MM.1S (cell line): ENCODE results near the gene PPFIA2.

Experiments used
- DNase-seq: peaks from one replicate; pipeline ENCODE4 v3.0.0-alpha.2; 2015
- H2AFZ ChIP-seq: fragments of 300-600 bp; sonication (generic); 2 replicates; pipeline ENCODE4 v1.6.0; 2016; ENCODE audit warnings: antibody characterized with exemption, low read length
- H3F3A ChIP-seq: fragments of 300-600 bp; sonication (generic); 2 replicates; pipeline ENCODE4 v1.6.1; 2016; ENCODE audit warnings: mild to moderate bottlenecking, antibody characterized with exemption, low read length, moderate library complexity, mixed read lengths; ENCODE audit not compliant: insufficient read depth
- H3K27ac ChIP-seq: fragments of 300-600 bp; sonication (generic); 2 replicates; pipeline ENCODE4 v1.5.1; 2016; ENCODE audit warnings: mild to moderate bottlenecking, low read length
- H3K27me3 ChIP-seq: fragments of 300-600 bp; sonication (generic); replicated peaks from 2 replicates; pipeline ENCODE4 v1.6.0; 2016; ENCODE audit warnings: low read length; ENCODE audit not compliant: insufficient read depth
- H3K36me3 ChIP-seq: fragments of 300-600 bp; sonication (generic); replicated peaks from 2 replicates; pipeline ENCODE4 v1.6.1; 2016; ENCODE audit warnings: mild to moderate bottlenecking, low read length, mixed read lengths; ENCODE audit not compliant: insufficient read depth
- H3K4me1 ChIP-seq: fragments of 300-600 bp; sonication (generic); 2 replicates; pipeline ENCODE4 v1.6.1; 2016; ENCODE audit warnings: low read length, mixed read lengths
- H3K4me2 ChIP-seq: fragments of 300-600 bp; sonication (generic); 2 replicates; pipeline ENCODE4 v1.6.0; 2016; ENCODE audit warnings: low read depth, low read length
- H3K4me3 ChIP-seq: fragments of 300-600 bp; sonication (generic); 2 replicates; pipeline ENCODE4 v1.5.1; 2016; ENCODE audit warnings: low read length, mixed read lengths
- H3K79me2 ChIP-seq: fragments of 300-600 bp; sonication (generic); 2 replicates; pipeline ENCODE4 v1.6.1; 2016; ENCODE audit warnings: mixed run types, low read length, mixed read lengths
- H3K9ac ChIP-seq: fragments of 300-600 bp; sonication (generic); 2 replicates; pipeline ENCODE4 v1.6.1; 2016; ENCODE audit warnings: low read length, mixed read lengths
- H3K9me2 ChIP-seq: fragments of 300-600 bp; sonication (generic); replicated peaks from 2 replicates; pipeline ENCODE4 v1.6.1; 2016; ENCODE audit warnings: mild to moderate bottlenecking, low read length, mixed read lengths; ENCODE audit not compliant: insufficient read depth
- H3K9me3 ChIP-seq: fragments of 300-600 bp; sonication (generic); replicated peaks from 2 replicates; pipeline ENCODE4 v1.6.1; 2016; ENCODE audit warnings: mild to moderate bottlenecking, low read length, mixed read lengths; ENCODE audit not compliant: insufficient read depth
- H4K20me1 ChIP-seq: fragments of 300-600 bp; sonication (generic); 2 replicates; pipeline ENCODE4 v1.6.1; 2016; ENCODE audit warnings: mild to moderate bottlenecking, low read length, moderate library complexity, mixed read lengths; ENCODE audit not compliant: insufficient read depth
- EZH2 ChIP-seq: fragments of 300-600 bp; sonication (generic); optimal IDR thresholded peaks from 2 replicates; pipeline ENCODE3; 2017; ENCODE audit warnings: low read depth, mild to moderate bottlenecking, antibody characterized with exemption, low read length, mixed read lengths
- EZH2phosphoT487 ChIP-seq: fragments of 300-600 bp; sonication (generic); IDR thresholded peaks from 2 replicates; pipeline ENCODE4 v1.6.1; 2018; ENCODE audit warnings: antibody characterized with exemption, low read length
- TF ChIP-seq, protein P1 (sequence below): fragments of 300-600 bp; sonication (generic); IDR thresholded peaks from 2 replicates; pipeline ENCODE4 v1.5.1; 2016; ENCODE audit warnings: antibody characterized with exemption, low read length, mixed read lengths

Gene PPFIA2

DNA sequence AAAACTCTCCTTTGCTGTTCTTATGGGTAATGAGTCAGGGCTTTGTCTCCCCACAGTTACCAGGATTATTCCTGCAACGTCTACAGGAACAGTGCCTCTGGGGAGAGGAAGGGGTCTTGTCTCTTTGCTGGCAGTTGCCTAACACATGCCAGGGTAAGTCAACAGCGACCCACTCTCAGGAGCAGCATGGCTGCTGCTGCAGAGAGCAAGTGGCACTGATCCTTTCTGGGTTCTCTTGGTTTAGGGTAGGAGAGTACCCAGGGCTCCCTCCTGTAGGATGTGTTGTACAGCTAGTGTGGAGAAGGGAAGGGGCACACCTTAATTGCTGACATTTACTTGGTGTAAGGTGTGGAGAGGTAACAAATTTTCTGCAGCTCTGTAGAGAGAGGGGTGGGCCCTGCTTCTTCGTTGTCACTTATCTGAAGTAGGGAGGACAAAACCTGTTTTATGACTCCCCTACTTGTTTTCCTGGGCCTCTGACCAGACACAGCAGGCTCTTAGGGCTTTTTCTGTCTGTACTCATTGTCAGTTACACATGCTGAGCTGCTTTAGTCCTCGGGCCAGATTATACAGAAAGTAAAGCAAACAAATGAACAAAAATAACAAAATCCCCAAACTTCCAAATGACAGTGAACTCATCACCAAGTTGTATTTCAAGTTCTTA lies 513.1 kb downstream of the PPFIA2 start:
- TF ChIP-seq EZH2 (no peak), EZH2phosphoT487 (no peak)
- TF ChIP-seq, protein P1, sequence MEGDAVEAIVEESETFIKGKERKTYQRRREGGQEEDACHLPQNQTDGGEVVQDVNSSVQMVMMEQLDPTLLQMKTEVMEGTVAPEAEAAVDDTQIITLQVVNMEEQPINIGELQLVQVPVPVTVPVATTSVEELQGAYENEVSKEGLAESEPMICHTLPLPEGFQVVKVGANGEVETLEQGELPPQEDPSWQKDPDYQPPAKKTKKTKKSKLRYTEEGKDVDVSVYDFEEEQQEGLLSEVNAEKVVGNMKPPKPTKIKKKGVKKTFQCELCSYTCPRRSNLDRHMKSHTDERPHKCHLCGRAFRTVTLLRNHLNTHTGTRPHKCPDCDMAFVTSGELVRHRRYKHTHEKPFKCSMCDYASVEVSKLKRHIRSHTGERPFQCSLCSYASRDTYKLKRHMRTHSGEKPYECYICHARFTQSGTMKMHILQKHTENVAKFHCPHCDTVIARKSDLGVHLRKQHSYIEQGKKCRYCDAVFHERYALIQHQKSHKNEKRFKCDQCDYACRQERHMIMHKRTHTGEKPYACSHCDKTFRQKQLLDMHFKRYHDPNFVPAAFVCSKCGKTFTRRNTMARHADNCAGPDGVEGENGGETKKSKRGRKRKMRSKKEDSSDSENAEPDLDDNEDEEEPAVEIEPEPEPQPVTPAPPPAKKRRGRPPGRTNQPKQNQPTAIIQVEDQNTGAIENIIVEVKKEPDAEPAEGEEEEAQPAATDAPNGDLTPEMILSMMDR: no peak
- DNase-seq: no peak
- H3K4me3 ChIP-seq: no peak overlapping the region
- H3K9me2 ChIP-seq: no peaks in the 10 kb centered on the region
- H2AFZ ChIP-seq: no peak overlapping the region
- no peaks in the 10 kb centered on the region for H3K79me2 ChIP-seq
- H4K20me1 ChIP-seq: no peaks in the 10 kb centered on the region
- H3K4me2 ChIP-seq: no peak overlapping the region
- H3K27ac ChIP-seq: no peak overlapping the region
- no peaks in the 10 kb centered on the region for H3F3A ChIP-seq
- no peaks in the 10 kb centered on the region for H3K4me1 ChIP-seq
- no peaks in the 10 kb centered on the region for H3K36me3 ChIP-seq
- H3K9me3 ChIP-seq: no peaks in the 10 kb centered on the region
- no peaks in the 10 kb centered on the region for H3K27me3 ChIP-seq
- H3K9ac ChIP-seq: no peak overlapping the region

DNA sequence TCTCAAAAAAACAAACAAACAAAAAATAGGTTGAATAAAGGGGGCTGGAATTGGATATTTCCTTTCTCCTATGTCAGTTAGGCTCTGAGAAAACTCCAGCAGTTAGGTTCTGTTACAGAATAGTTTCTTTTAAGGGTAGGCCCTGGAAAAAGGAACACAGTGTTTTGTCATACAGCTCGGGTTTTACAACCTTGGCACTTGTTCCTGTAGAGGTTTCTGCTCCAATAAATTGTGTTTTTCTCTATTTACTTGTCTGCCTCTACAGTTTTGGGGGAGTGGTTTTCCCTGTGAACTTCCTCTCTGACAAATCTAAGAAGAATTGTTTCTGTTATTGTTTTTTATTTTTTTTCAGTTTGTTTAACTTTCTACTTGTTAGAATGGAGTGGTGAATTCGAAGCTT lies 513.7 kb downstream of the PPFIA2 start:
- Histone ChIP-seq H3K4me1 (no peaks in the 10 kb centered on the region), H3K27me3 (no peaks in the 10 kb centered on the region), H3K27ac (no peak overlapping the region), H3K4me3 (no peak overlapping the region), H2AFZ (no peak overlapping the region), H4K20me1 (no peaks in the 10 kb centered on the region), H3K9me2 (no peaks in the 10 kb centered on the region), H3K9ac (no peak overlapping the region), H3K4me2 (no peak overlapping the region), H3F3A (no peaks in the 10 kb centered on the region), H3K79me2 (no peaks in the 10 kb centered on the region), H3K36me3 (no peaks in the 10 kb centered on the region), H3K9me3 (no peaks in the 10 kb centered on the region)
- no peak for DNase-seq
- TF ChIP-seq EZH2: no peak
- TF ChIP-seq, protein P1: no peak
- no peak for TF ChIP-seq EZH2phosphoT487

DNA sequence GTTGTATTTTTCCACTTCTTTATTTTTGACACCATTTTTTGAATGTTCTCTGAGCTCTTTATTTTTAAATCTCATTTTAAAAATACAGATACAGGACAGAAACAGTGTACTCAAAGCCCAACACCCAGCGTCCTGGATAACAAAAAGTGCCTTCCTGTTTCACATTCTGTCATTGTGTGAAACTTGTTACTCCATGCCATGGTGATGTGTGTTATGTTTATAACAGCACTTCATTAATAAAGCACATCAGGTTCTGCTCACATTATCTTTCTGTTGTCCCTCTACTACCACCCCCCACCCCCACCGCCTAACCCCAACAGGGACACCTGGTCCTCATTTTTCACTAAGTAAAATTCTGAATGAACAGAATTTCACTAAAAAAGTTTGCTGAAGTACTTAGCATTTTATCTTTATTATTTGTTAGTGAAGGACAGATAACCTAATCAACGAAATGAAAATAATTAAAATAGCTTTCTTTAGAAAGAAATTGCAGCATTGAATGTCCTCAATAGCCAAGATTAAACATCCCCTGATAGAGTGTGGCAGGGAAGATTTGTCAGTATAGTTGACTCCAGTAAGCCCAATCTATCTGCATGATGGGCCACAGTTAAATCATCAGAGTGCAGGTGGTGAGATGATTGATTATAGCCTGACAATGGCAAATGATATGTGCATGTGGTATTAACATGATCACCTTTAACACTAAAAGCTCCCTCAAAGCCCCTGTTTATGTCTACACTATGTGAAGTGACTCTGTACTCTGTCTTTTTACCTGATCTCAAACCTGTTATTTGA lies 527.4 kb downstream of the PPFIA2 start:
- H3K9me3 ChIP-seq: no peaks in the 10 kb centered on the region
- H3F3A ChIP-seq: no peaks in the 10 kb centered on the region
- DNase-seq: no peak
- no peak overlapping the region for H3K9ac ChIP-seq
- no peaks in the 10 kb centered on the region for H3K79me2 ChIP-seq
- no peaks in the 10 kb centered on the region for H4K20me1 ChIP-seq
- no peak overlapping the region for H3K4me3 ChIP-seq
- H3K4me2 ChIP-seq: no peak overlapping the region
- TF ChIP-seq, protein P1: no peak
- TF ChIP-seq EZH2: no peak
- TF ChIP-seq EZH2phosphoT487: no peak
- H3K4me1 ChIP-seq: no peaks in the 10 kb centered on the region
- no peaks in the 10 kb centered on the region for H3K9me2 ChIP-seq
- no peak overlapping the region for H2AFZ ChIP-seq
- H3K27ac ChIP-seq: no peak overlapping the region
- no peaks in the 10 kb centered on the region for H3K36me3 ChIP-seq
- no peaks in the 10 kb centered on the region for H3K27me3 ChIP-seq
